Gastroesophageal sphincter (tissue), 4 donors: ENCODE data around the gene SLC36A1. TPM values are rescaled to one million over a fixed set of nuclear protein-coding genes. Genes with fewer than 3 reads are reported as not detected.

Source experiments
- ATAC-seq: fragments of 150-250 bp; one replicate; pipeline ENCODE4 v1.9.1; 2016; ENCODE audit warnings: mild to moderate bottlenecking, moderate library complexity
- H3K27ac ChIP-seq, 4 donors: fragments of 200-600 bp; sonication (generic) in 3 of 4; 1 replicate in 3 of 4; 2 replicates in 1 of 4; pipeline ENCODE4 v1.5.1; 2016 to 2019
- H3K27me3 ChIP-seq: fragments of 200-600 bp; sonication (generic); one replicate; pipeline ENCODE4 v1.5.1; 2019
- H3K36me3 ChIP-seq, 2 donors: fragments of 200-600 bp; sonication (generic); one replicate each; pipeline ENCODE4 v1.5.1; 2019; ENCODE audit warnings: control low read depth in 1 of 2
- H3K4me1 ChIP-seq, 3 donors: fragments of 200-600 bp; sonication (generic); 1 replicate in 2 of 3; 2 replicates in 1 of 3; pipeline ENCODE4 v1.5.1; 2016 to 2019; ENCODE audit warnings: control low read depth in 2 of 3
- H3K4me3 ChIP-seq, 2 donors: fragments of 200-600 bp; sonication (generic); one replicate each; pipeline ENCODE4 v1.5.1; 2019; ENCODE audit warnings: mild to moderate bottlenecking in 1 of 2, moderate library complexity in 1 of 2
- H3K9me3 ChIP-seq, 3 donors: fragments of 200-600 bp; sonication (generic); one replicate each; pipeline ENCODE4 v1.5.1; 2017 to 2019; ENCODE audit warnings: control low read depth in 2 of 3
- CTCF ChIP-seq, 4 experiments: fragments of 200-600 bp in 2 of 4; fragments of 450-650 bp in 2 of 4; sonication (generic) in 1 of 4; IDR thresholded peaks; one replicate each; pipeline ENCODE4 v1.5.1; 2017 to 2019; ENCODE audit warnings: antibody characterized with exemption in 4 of 4, mild to moderate bottlenecking in 2 of 4, moderate library complexity in 2 of 4
- EP300 ChIP-seq: sonication (generic); formaldehyde crosslinking; IDR thresholded peaks from one replicate; pipeline ENCODE4 v1.6.1; 2017; ENCODE audit warnings: antibody characterized with exemption, mild to moderate bottlenecking
- POLR2A ChIP-seq, 2 donors: fragments of 450-650 bp; IDR thresholded peaks; one replicate each; pipeline ENCODE4 v1.6.1; 2017; ENCODE audit warnings: antibody characterized with exemption in 2 of 2, mild to moderate bottlenecking in 2 of 2, moderate library complexity in 1 of 2
- POLR2AphosphoS5 ChIP-seq: sonication (generic); formaldehyde crosslinking; IDR thresholded peaks from one replicate; pipeline ENCODE4 v1.6.1; 2017; ENCODE audit warnings: antibody characterized with exemption
- WGBS, 2 donors: methylation state at CpG; one replicate each; pipeline ENCODE4 v1.1.5; 2018; ENCODE audit warnings: low coverage in 1 of 2; 5-methylcytosine and 5-hydroxymethylcytosine counted together
- total RNA-seq, 4 donors: library from RNA; depleted of rRNA; stranded (reverse); fragments of >200 nt; gene quantifications; one replicate each; pipeline ENCODE4 v1.1.0, GENCODE V29; 2016

SLC36A1 gene
- total RNA-seq, 4 donors from 2014 or later, result 7.0 to 14.0 (median 8.5) TPM

GRCh38 chr5:151480384-151481293 is 33.2 kb downstream of the SLC36A1 start:
- H3K27me3 ChIP-seq, result no peaks in the 10 kb centered on the region
- peak overlapping the region; percentile 29 to 70 (median 65) for H3K27ac ChIP-seq
- no peak overlapping the region for H3K4me3 ChIP-seq
- peaks cover 9 to 20% (median 9%) of the 10 kb centered on the region in 3 donors for H3K4me1 ChIP-seq
- peak; percentile 59 for ATAC-seq
- peaks cover 0 to 51% of the 10 kb centered on the region in 2 donors for H3K36me3 ChIP-seq
- no peak for TF ChIP-seq EP300
- no peak for TF ChIP-seq POLR2A (IDR thresholded peaks at IDR 0.05)
- TF ChIP-seq POLR2AphosphoS5, result peak; percentile 53
- TF ChIP-seq CTCF (IDR thresholded peaks at IDR 0.05), result no peak
- no peaks in the 10 kb centered on the region for H3K9me3 ChIP-seq
- WGBS, 2 donors, result 11 to 19% methylated on average over 4 to 7 of the region's 7 CpGs

- Histone ChIP-seq H3K27me3 (no peaks in the 10 kb centered on the region), H3K4me3 (no peak overlapping the region), H3K36me3 (peaks cover 0 to 51% of the 10 kb centered on the region in 2 donors), H3K9me3 (no peaks in the 10 kb centered on the region), H3K4me1 (peaks cover 9 to 20% (median 9%) of the 10 kb centered on the region in 3 donors), H3K27ac (peak overlapping the region in 2 of 4 donors; percentile 9 to 21)
- 58 to 68% methylated on average over 3 of the region's 3 CpGs for WGBS, 2 donors
- peak; percentile 77 for ATAC-seq
- no peak for TF ChIP-seq EP300
- TF ChIP-seq POLR2AphosphoS5, result peak; percentile 6
Measured at GRCh38 chr5:151483176-151483575, 35.8 kb downstream of the SLC36A1 start.

GRCh38 chr5:151483647-151484046 is 36.2 kb downstream of the SLC36A1 start:
- Histone ChIP-seq H3K4me3 (no peak overlapping the region), H3K9me3 (no peaks in the 10 kb centered on the region), H3K36me3 (peaks cover 0 to 51% of the 10 kb centered on the region in 2 donors), H3K27me3 (no peaks in the 10 kb centered on the region), H3K4me1 (peaks cover 9 to 20% (median 9%) of the 10 kb centered on the region in 3 donors), H3K27ac (peak overlapping the region in 2 of 4 donors; percentile 9 to 21)
- ATAC-seq, result peak; percentile 45
- WGBS, 2 donors, result 88 to 96% methylated on average over 3 to 4 of the region's 5 CpGs
- TF ChIP-seq CTCF (IDR thresholded peaks at IDR 0.05), result no peak

GRCh38 chr5:151487544-151487943 is 40.1 kb downstream of the SLC36A1 start:
- Histone ChIP-seq H3K36me3 (peaks cover 0 to 83% of the 10 kb centered on the region in 2 donors), H3K4me1 (no peaks in the 10 kb centered on the region), H3K4me3 (no peak overlapping the region), H3K9me3 (no peaks in the 10 kb centered on the region), H3K27ac (no peak overlapping the region), H3K27me3 (no peaks in the 10 kb centered on the region)
- no peak for ATAC-seq
- WGBS, 2 donors, result 92 to 97% methylated on average over 5 to 6 of the region's 7 CpGs
- TF ChIP-seq POLR2AphosphoS5 (no peak), POLR2A (IDR thresholded peaks at IDR 0.05) (no peak), CTCF (IDR thresholded peaks at IDR 0.05) (no peak), EP300 (no peak)

- ATAC-seq, result no peak
- TF ChIP-seq EP300 (no peak), POLR2AphosphoS5 (no peak), POLR2A (IDR thresholded peaks at IDR 0.05) (no peak), CTCF (IDR thresholded peaks at IDR 0.05) (no peak)
- Histone ChIP-seq H3K9me3 (no peaks in the 10 kb centered on the region), H3K36me3 (peaks cover 0 to 71% of the 10 kb centered on the region in 2 donors), H3K27me3 (no peaks in the 10 kb centered on the region), H3K4me3 (no peak overlapping the region), H3K27ac (no peak overlapping the region), H3K4me1 (no peaks in the 10 kb centered on the region)
- WGBS, 2 donors, result 80% methylated on average over 4 of the region's 5 CpGs; no CpG with 5 or more reads in 1 of the 2 donors
Measured at GRCh38 chr5:151490627-151491026, 43.2 kb downstream of the SLC36A1 start.
